ENCODE results near the gene WDFY1.

Gene WDFY1

GRCh38 chr2:223884399-223884798 lies 60.7 kb downstream of the WDFY1 start:
- no peak overlapping the region for H3K4me2 ChIP-seq (ENCODE audit: low read length)
- H3K4me3 ChIP-seq (ENCODE audit: low read length) = no peak overlapping the region
- no peaks in the 10 kb centered on the region for H3K4me1 ChIP-seq (ENCODE audit: control insufficient read depth, low read length)
- no peak overlapping the region for H3K27ac ChIP-seq (ENCODE audit: low read depth, low read length)
- H3K9me2 ChIP-seq (replicated peaks; ENCODE audit: control insufficient read depth, low read length) = no peaks in the 10 kb centered on the region
- TF ChIP-seq EZH2phosphoT487 (IDR thresholded peaks at IDR 0.05; ENCODE audit: borderline replicate concordance, low read length) = no peak
- no peak for TF ChIP-seq CTCF (IDR thresholded peaks at IDR 0.05; ENCODE audit: low read depth, low read length, poor library complexity, severe bottlenecking)
- H3K36me3 ChIP-seq (ENCODE audit: control insufficient read depth, low read length) = no peaks in the 10 kb centered on the region
- H3F3A ChIP-seq (ENCODE audit: control insufficient read depth, insufficient read depth) = no peaks in the 10 kb centered on the region
- H4K20me1 ChIP-seq (ENCODE audit: control insufficient read depth, insufficient read depth, low read depth, low read length) = no peaks in the 10 kb centered on the region
- H3K27me3 ChIP-seq (ENCODE audit: control insufficient read depth, low read length) = no peaks in the 10 kb centered on the region
- H3K9me3 ChIP-seq (ENCODE audit: control insufficient read depth, insufficient read depth, low read length) = no peaks in the 10 kb centered on the region
- no peaks in the 10 kb centered on the region for H3K79me2 ChIP-seq (ENCODE audit: control insufficient read depth, low read length)

GRCh38 chr2:223882715-223883114 lies 62.4 kb downstream of the WDFY1 start:
- no peaks in the 10 kb centered on the region for H3K9me2 ChIP-seq (replicated peaks; ENCODE audit: control insufficient read depth, low read length)
- H3K27me3 ChIP-seq (ENCODE audit: control insufficient read depth, low read length) = no peaks in the 10 kb centered on the region
- H3K4me3 ChIP-seq (ENCODE audit: low read length) = no peak overlapping the region
- no peaks in the 10 kb centered on the region for H3K4me1 ChIP-seq (ENCODE audit: control insufficient read depth, low read length)
- no peaks in the 10 kb centered on the region for H4K20me1 ChIP-seq (ENCODE audit: control insufficient read depth, insufficient read depth, low read depth, low read length)
- TF ChIP-seq EZH2phosphoT487 (IDR thresholded peaks at IDR 0.05; ENCODE audit: borderline replicate concordance, low read length) = no peak
- TF ChIP-seq CTCF (IDR thresholded peaks at IDR 0.05; ENCODE audit: low read depth, low read length, poor library complexity, severe bottlenecking) = no peak
- H3K9me3 ChIP-seq (ENCODE audit: control insufficient read depth, insufficient read depth, low read length) = no peaks in the 10 kb centered on the region
- H3K36me3 ChIP-seq (ENCODE audit: control insufficient read depth, low read length) = no peaks in the 10 kb centered on the region
- H3K4me2 ChIP-seq (ENCODE audit: low read length) = no peak overlapping the region
- H3K27ac ChIP-seq (ENCODE audit: low read depth, low read length) = no peak overlapping the region
- H3K79me2 ChIP-seq (ENCODE audit: control insufficient read depth, low read length) = no peaks in the 10 kb centered on the region
- no peaks in the 10 kb centered on the region for H3F3A ChIP-seq (ENCODE audit: control insufficient read depth, insufficient read depth)

- no peaks in the 10 kb centered on the region for H3K36me3 ChIP-seq (ENCODE audit: control insufficient read depth, low read length)
- TF ChIP-seq CTCF (IDR thresholded peaks at IDR 0.05; ENCODE audit: low read depth, low read length, poor library complexity, severe bottlenecking) (no peak), EZH2phosphoT487 (IDR thresholded peaks at IDR 0.05; ENCODE audit: borderline replicate concordance, low read length) (no peak)
- H3F3A ChIP-seq (ENCODE audit: control insufficient read depth, insufficient read depth) = no peaks in the 10 kb centered on the region
- no peak overlapping the region for H3K27ac ChIP-seq (ENCODE audit: low read depth, low read length)
- no peaks in the 10 kb centered on the region for H3K9me3 ChIP-seq (ENCODE audit: control insufficient read depth, insufficient read depth, low read length)
- H3K4me2 ChIP-seq (ENCODE audit: low read length) = no peak overlapping the region
- H4K20me1 ChIP-seq (ENCODE audit: control insufficient read depth, insufficient read depth, low read depth, low read length) = no peaks in the 10 kb centered on the region
- H3K79me2 ChIP-seq (ENCODE audit: control insufficient read depth, low read length) = no peaks in the 10 kb centered on the region
- no peak overlapping the region for H3K4me3 ChIP-seq (ENCODE audit: low read length)
- no peaks in the 10 kb centered on the region for H3K4me1 ChIP-seq (ENCODE audit: control insufficient read depth, low read length)
- no peaks in the 10 kb centered on the region for H3K9me2 ChIP-seq (replicated peaks; ENCODE audit: control insufficient read depth, low read length)
- H3K27me3 ChIP-seq (ENCODE audit: control insufficient read depth, low read length) = no peaks in the 10 kb centered on the region
Observed at GRCh38 chr2:223880796-223881195, 64.3 kb downstream of the WDFY1 start.
